HG03565 (cell line): Measurements from ENCODE around the gene TATDN2.
"Not testable (repeated sequence)": the region's sequence is repeated elsewhere in the genome, so short reads cannot be mapped to it uniquely, and the experiment has no call there.

Source experiments
- ATAC-seq: cut with Tn5 transposase; IDR thresholded peaks from one replicate; pipeline ENCODE4 v1.9.1; 2021; ENCODE audit warnings: mild to moderate bottlenecking, moderate library complexity; ENCODE audit not compliant: unreplicated experiment

Gene TATDN2

DNA sequence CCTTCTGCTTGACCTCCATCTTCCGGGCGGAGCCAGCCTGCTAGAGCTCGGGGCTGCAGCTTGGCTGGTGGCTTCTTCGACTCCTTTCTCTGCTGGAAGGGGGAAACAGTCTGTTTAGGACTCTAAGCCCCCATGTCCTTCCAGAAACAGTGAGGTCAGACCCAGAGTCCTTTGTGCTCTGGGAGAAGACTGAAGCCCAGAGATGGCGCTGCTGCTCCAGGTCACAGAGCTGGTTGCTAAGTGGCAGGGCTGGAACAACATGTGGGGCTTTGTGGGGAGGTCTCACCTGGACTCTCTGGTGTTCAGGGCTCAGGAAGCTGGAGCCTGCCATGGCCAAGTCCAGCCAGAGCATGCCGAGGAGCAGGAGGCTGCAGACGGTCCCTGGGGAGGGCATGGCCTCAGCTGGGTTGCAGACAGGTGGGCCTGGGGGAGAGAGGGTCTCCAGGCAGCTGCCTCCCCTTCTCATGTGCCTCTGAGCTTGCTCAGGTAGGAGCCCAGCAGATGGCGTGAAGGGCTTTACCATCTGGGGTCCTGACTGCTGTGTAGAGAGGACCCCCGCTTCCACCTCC is 41.6 kb downstream of the TATDN2 start:
- no peak for ATAC-seq

DNA sequence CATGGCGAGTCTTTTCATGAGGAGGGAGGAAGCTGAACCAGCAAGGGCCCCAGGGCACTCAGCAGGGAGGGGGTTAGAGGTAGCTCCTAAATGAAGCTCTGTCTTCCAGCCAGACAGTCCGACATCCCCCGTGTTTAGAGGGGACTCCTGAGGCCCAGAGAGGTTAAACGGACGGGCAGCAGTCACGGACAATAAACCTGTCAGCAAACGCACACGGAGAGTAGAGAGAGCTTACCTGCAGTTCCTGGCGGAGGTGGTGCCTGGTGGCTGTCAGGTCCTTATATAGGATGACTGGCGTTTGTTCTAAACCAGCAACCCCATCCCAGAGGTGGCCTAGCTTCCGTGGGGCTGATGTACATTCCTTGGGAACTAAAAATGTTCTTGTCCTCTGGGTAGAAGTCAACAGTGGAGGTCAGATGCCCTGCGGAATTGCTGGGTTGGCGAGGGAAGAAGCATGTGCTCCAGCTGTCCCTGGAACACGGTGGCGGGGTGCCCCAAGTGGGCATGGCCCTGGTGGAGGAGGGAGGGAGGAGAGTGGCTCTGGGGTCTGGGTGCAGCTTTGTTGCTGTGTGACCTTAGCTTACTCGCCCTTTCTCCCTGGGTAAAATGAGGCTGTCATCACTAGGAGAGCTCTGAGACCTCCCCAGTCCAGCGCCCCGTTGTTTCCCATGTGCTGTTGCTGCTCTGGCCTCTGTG is 42.4 kb downstream of the TATDN2 start:
- no peak for ATAC-seq

DNA sequence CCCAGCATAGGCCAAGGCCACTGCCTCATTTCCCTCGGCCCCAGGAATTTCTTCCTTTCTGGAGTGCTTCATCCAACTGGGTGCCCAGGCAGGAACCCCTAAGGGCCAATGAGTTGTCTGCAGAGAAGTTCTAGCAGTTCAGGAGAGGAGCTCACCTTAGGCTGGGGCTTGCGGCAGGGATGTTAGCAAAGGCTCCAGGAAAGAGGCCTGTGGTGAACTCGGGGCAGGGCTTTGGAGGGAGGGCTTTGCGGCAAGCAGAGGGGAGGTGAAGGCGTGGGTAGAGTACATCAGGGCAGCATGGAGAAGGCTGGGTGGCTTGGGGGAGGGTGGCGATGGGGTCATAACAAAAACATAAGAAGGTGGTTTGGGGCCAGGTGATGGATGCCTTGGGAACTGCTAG is 43.4 kb downstream of the TATDN2 start:
- ATAC-seq, result no peak

- peak; percentile 75 for ATAC-seq
These were observed 44.5 kb downstream of the TATDN2 start, which contains the start of gene GHRL for GRCh38 chr3:10292505-10293419. TSS of gene GHRL (minus strand) at chr3:10292947. CDS start at chr3:10290180, 2,767 bp downstream.

- ATAC-seq, result no peak
These were observed 45.8 kb downstream of the TATDN2 start for GRCh38 chr3:10294030-10294586.

DNA sequence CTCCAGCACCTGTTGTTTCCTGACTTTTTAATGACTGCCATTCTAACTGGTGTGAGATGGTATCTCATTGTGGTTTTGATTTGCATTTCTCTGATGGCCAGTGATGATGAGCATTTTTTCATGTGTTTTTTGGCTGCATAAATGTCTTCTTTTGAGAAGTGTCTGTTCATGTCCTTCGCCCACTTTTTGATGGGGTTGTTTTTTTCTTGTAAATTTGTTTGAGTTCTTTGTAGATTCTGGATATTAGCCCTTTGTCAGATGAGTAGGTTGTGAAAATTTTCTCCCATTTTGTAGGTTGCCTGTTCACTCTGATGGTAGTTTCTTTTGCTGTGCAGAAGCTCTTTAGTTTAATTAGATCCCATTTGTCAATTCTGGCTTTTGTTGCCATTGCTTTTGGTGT is 49.8 kb downstream of the TATDN2 start:
- ATAC-seq, result not testable (repeated sequence)

DNA sequence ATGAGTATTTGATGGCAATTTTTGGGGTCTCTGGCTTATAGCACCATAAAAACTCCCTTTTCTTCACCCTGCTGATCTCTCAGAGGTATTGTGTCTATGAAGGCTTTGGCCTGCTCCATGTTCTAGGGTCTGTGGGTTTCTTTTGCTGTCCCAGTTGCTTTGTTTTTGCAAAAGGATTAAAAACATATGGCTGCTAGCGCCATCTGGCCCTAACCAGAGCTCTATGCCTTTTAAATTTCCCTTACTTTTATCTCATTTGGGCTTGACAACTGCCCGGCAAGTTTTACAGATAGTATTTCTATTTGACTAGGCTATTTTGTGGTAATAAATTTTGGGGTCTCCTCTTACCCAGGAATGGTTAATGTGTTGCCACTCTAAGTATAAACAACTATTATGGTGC is 50.9 kb downstream of the TATDN2 start:
- no peak for ATAC-seq

GRCh38 chr3:10299679-10300078 is 51.4 kb downstream of the TATDN2 start:
- peak; percentile 51 for ATAC-seq

DNA sequence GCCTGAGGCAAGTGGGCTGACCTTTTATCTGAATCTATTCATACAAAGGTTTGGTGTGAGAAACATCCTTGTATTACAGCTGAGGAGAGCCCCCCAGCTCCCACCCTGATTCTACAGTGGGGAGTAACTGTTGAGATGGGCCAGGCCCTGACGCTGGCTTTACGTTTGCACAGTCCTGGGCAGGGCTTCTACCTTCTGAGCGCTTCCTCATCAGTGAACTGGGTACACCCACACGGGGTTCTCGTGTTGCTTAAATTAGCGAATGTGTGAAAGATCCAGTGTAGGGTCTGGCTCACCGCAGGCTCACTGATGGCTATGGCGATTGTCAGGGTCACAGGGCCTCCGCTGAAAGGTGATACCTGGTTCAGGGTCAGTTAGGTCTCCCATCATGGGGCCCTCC is 51.8 kb downstream of the TATDN2 start:
- no peak for ATAC-seq

GRCh38 chr3:10303105-10303504 is 54.8 kb downstream of the TATDN2 start:
- no peak for ATAC-seq

DNA sequence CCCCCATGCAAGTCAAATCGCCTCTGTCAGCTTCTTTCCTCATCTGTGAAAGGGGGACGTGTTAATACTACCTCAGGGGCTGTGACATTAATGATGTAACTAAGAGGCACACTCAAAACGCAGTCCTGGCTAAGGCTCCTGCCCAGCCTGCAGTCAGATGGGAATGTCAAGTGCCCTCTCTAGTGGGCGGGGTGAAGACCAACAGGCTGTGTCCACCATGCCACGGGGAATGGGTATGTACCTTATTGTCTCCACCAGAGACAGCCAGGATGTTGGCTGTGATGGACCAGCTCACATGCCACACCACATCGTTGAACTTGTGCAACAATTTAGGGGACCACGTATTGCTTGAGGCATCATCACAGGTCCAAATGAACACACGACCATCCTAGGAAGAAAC is 55.5 kb downstream of the TATDN2 start:
- no peak for ATAC-seq

DNA sequence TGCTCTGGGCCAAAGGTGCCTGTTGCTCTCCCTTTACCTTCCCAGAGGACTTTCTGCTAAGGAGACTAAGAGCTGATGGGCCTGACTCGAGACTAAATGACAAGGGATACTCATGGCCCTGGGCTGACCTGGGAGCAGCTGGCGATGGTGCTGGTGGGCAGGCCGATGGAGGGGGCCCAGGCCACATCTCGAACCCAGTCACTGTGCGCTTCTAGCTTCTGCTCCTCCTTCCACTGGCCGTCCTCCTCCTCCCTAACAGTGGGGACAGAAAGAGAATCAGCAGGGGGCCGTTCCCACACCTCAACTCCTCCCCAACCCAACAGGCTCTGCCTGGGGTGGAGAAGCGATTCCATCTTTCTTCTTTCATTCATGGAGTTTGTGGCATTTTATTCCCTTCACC is 56.6 kb downstream of the TATDN2 start:
- no peak for ATAC-seq

GRCh38 chr3:10305331-10305902 is 57.2 kb downstream of the TATDN2 start:
- no peak for ATAC-seq

DNA sequence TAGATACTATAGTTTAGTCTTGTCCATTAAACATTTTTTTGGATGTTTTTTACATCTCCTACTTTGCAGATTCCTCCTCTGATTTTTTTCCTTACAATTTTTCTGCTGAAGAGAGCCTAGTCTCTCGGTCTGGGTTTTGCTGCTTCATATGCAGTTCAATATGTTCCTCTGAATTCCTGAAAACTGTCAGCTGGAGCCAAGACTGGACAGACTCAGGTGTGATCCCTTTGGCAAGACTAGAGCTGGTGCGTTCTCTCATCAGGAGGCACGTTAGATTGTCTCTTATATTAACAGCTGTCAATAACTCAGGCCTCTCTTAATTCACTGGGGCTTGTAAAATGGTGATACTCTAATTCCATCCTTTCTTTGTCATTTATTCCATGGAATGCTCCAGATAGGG is 57.9 kb downstream of the TATDN2 start:
- no peak for ATAC-seq

GRCh38 chr3:10308678-10309077 is 60.4 kb downstream of the TATDN2 start:
- no peak for ATAC-seq

- no peak for ATAC-seq
These were observed 61.5 kb downstream of the TATDN2 start for GRCh38 chr3:10309736-10310135.

GRCh38 chr3:10310578-10310977 is 62.3 kb downstream of the TATDN2 start:
- ATAC-seq, result no peak

- ATAC-seq, result no peak
These were observed 63.5 kb downstream of the TATDN2 start for GRCh38 chr3:10311710-10312109.

- no peak for ATAC-seq
These were observed 64.1 kb downstream of the TATDN2 start for GRCh38 chr3:10312391-10312790.

DNA sequence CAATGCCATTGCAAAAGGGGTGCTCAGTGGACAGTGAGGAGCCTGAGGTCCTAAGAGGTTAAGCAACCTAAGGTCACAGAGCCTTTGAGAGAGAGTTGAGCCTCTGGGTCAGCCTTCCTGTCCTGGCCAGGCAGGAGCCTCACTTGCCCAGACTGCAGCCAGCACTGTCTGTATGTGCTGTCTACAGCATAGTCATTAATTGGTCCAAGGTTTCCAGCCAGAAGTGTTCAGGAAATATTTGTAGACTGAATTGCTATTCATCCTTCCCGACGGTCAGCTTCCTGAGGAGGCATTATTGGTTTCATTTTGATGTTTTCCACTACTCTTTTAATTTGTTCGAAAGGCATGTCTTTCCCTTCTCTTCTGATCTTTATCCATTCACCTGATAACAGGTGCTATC is 64.6 kb downstream of the TATDN2 start:
- ATAC-seq, result no peak

- no peak for ATAC-seq
These were observed 66.8 kb downstream of the TATDN2 start for GRCh38 chr3:10315101-10315500.
